HepG2 (cell line): ENCODE results near the gene GPR26. TPM values are rescaled to one million over a fixed set of nuclear protein-coding genes. Genes with fewer than 3 reads are reported as not detected.

Experiments
- ATAC-seq: fragments of 200-7000 bp; cut with Tn5 transposase; 3 replicates; pipeline ENCODE4 v1.9.1; 2020; ENCODE audit warnings: mild to moderate bottlenecking, moderate library complexity
- BruUV-seq: library from RNA; stranded (reverse); fragments of 400-500 nt; replicated peaks from 2 replicates; lab custom pipeline; 2021; lab: Mats Ljungman, UMichigan
- CTCF ChIA-PET: fragments of 300-600 bp; formaldehyde crosslinking; extraction: SDS; loops from one replicate; lab custom pipeline; 2021; ENCODE audit warnings: low total read pairs, inconsistent platforms, low intra/inter-chr PET ratio; lab: Yijun Ruan, JAX
- POLR2A ChIA-PET: fragments of 350-600 bp; sonication (Branson Sonifier 250); formaldehyde crosslinking; loops from one replicate; lab custom pipeline; 2020; ENCODE audit warnings: antibody characterized with exemption, inconsistent platforms; lab: Yijun Ruan, JAX
- DNase-seq: peaks from one replicate; pipeline ENCODE4 v3.0.0-alpha.2; 2015; ENCODE audit warnings: low spot score
- FAIRE-seq: peaks from 3 replicates; lab custom pipeline; 2011; peaks lifted over from hg19 to GRCh38; lab: Jason Lieb, UNC
- H2AFZ ChIP-seq: one replicate; pipeline ENCODE4 v1.6.1; 2011; ENCODE audit warnings: low read length, inconsistent platforms
- H3K27ac ChIP-seq: fragments of 300-600 bp; 3 replicates; pipeline ENCODE4 v1.8.0; 2011; ENCODE audit warnings: mixed run types, mild to moderate bottlenecking, mixed read lengths, low read length, inconsistent platforms; ENCODE audit not compliant: insufficient read depth; ENCODE audit errors: extremely low read length
- H3K27me3 ChIP-seq, 2 experiments: fragments of 200-600 bp in 1 of 2; 2 replicates in 1 of 2; 3 replicates in 1 of 2; pipeline versions ENCODE4 v1.6.0 to v1.8.0; 2011; ENCODE audit warnings: low read length in 2 of 2, mild to moderate bottlenecking in 2 of 2, moderate library complexity in 2 of 2, inconsistent platforms in 1 of 2; ENCODE audit not compliant: insufficient read depth in 2 of 2, control insufficient read depth in 1 of 2
- H3K36me3 ChIP-seq, 2 experiments: fragments of 200-600 bp in 1 of 2; replicated peaks in 1 of 2; 2 replicates in 1 of 2; 3 replicates in 1 of 2; pipeline versions ENCODE4 v1.5.1 to v1.8.0; 2011; ENCODE audit warnings: low read length in 2 of 2, inconsistent platforms in 1 of 2; ENCODE audit not compliant: insufficient read depth in 2 of 2, control insufficient read depth in 1 of 2
- H3K4me1 ChIP-seq: 2 replicates; pipeline ENCODE4 v1.5.1; 2012; ENCODE audit warnings: low read length, inconsistent platforms; ENCODE audit not compliant: insufficient read depth
- H3K4me2 ChIP-seq: 2 replicates; pipeline ENCODE4 v1.6.0; 2011; ENCODE audit warnings: low read depth, low read length, inconsistent platforms
- H3K4me3 ChIP-seq, 3 experiments: fragments of 200-600 bp in 1 of 3; sonication (generic), shearing (Covaris generic) in 1 of 3; replicated peaks in 1 of 3; 2 replicates each; pipeline ENCODE4 v1.5.1; 2011 to 2016; ENCODE audit warnings: low read length in 3 of 3, inconsistent platforms in 2 of 3, low read depth in 2 of 3, mild to moderate bottlenecking in 2 of 3, control low read depth in 1 of 3, mixed read lengths in 1 of 3; ENCODE audit not compliant: insufficient read depth in 1 of 3
- H3K79me2 ChIP-seq: one replicate; pipeline ENCODE4 v1.6.1; 2011; ENCODE audit warnings: low read length, inconsistent platforms; ENCODE audit not compliant: insufficient read depth
- H3K9ac ChIP-seq: 2 replicates; pipeline ENCODE4 v1.6.0; 2011; ENCODE audit warnings: mild to moderate bottlenecking, low read depth, low read length, inconsistent platforms; ENCODE audit not compliant: insufficient read depth
- H3K9me3 ChIP-seq: 2 replicates; pipeline ENCODE4 v1.5.1; 2012; ENCODE audit warnings: mild to moderate bottlenecking, low read length
- H4K20me1 ChIP-seq: 2 replicates; pipeline ENCODE4 v1.6.0; 2011; ENCODE audit warnings: inconsistent platforms, mild to moderate bottlenecking, low read length, moderate library complexity; ENCODE audit not compliant: insufficient read depth
- CHCHD3 ChIP-seq: sonication (generic); formaldehyde crosslinking; IDR thresholded peaks from 2 replicates; pipeline ENCODE4 v1.8.0; 2022; ENCODE audit warnings: mild to moderate bottlenecking, missing genetic modification reagents, moderate library complexity
- CHD4 ChIP-seq: fragments of 200-600 bp; sonication (generic); IDR thresholded peaks from 2 replicates; pipeline ENCODE4 v1.7.0; 2017; ENCODE audit warnings: mild to moderate bottlenecking, low read length, borderline replicate concordance
- IRF9 ChIP-seq: sonication (generic); formaldehyde crosslinking; IDR thresholded peaks from 2 replicates; pipeline ENCODE4 v1.8.0; 2022; ENCODE audit warnings: missing genetic modification reagents, mild to moderate bottlenecking, borderline replicate concordance
- NCOA1 ChIP-seq: sonication (generic); formaldehyde crosslinking; IDR thresholded peaks from 2 replicates; pipeline ENCODE4 v1.9.0; 2021; ENCODE audit warnings: missing genetic modification reagents
- NONO ChIP-seq, 2 experiments: fragments of 450-650 bp in 1 of 2; sonication (generic) in 1 of 2; formaldehyde crosslinking in 1 of 2; IDR thresholded peaks in 1 of 2; conservative IDR thresholded peaks in 1 of 2; 2 replicates each; pipeline versions ENCODE4 v1.6.1 to v1.8.0; 2017 to 2022; ENCODE audit warnings: mild to moderate bottlenecking in 1 of 2, missing genetic modification reagents in 1 of 2, moderate library complexity in 1 of 2
- PAX8 ChIP-seq: sonication (generic); formaldehyde crosslinking; IDR thresholded peaks from 2 replicates; pipeline ENCODE4 v1.8.0; 2022; ENCODE audit warnings: mild to moderate bottlenecking, missing genetic modification reagents, borderline replicate concordance
- PAXIP1 ChIP-seq: sonication (generic); formaldehyde crosslinking; conservative IDR thresholded peaks from 2 replicates; pipeline ENCODE4 v1.4.0; 2020; ENCODE audit warnings: mild to moderate bottlenecking, missing genetic modification reagents, moderate library complexity
- RELA ChIP-seq: sonication (generic); formaldehyde crosslinking; IDR thresholded peaks from 2 replicates; pipeline ENCODE4 v1.4.0; 2020; ENCODE audit warnings: missing genetic modification reagents
- TARDBP ChIP-seq: sonication (generic); formaldehyde crosslinking; IDR thresholded peaks from 2 replicates; pipeline ENCODE4 v1.8.0; 2022; ENCODE audit warnings: mild to moderate bottlenecking, missing genetic modification reagents
- TSC22D2 ChIP-seq: sonication (generic); formaldehyde crosslinking; IDR thresholded peaks from 2 replicates; pipeline ENCODE4 v1.5.1; 2020; ENCODE audit warnings: missing genetic modification reagents, mild to moderate bottlenecking, borderline replicate concordance
- ZNF597 ChIP-seq: sonication (generic); formaldehyde crosslinking; IDR thresholded peaks from 2 replicates; pipeline ENCODE4 v1.5.0; 2020; ENCODE audit warnings: missing genetic modification reagents
- ZNF670 ChIP-seq: sonication (generic); formaldehyde crosslinking; IDR thresholded peaks from 2 replicates; pipeline ENCODE4 v1.8.0; 2022; ENCODE audit warnings: mild to moderate bottlenecking, missing genetic modification reagents, borderline replicate concordance
- ZNF746 ChIP-seq: sonication (generic); formaldehyde crosslinking; IDR thresholded peaks from 2 replicates; pipeline ENCODE4 v1.8.0; 2022; ENCODE audit warnings: mild to moderate bottlenecking, missing genetic modification reagents
- WGBS: methylation state at CpG from one replicate; pipeline ENCODE4 v1.1.6; 2017; ENCODE audit warnings: low lambda C conversion rate; 5-methylcytosine and 5-hydroxymethylcytosine counted together
- in situ Hi-C: cut with HindIII; loops from 2 replicates; pipeline ENCODE4 v1.10.0; 2017; ENCODE audit warnings: low pct_unique_long_range_greater_than_20kb; ENCODE audit not compliant: extremely low pct_ligation_motif_present
- intact Hi-C: fragments of 100-400 bp; cut with micrococcal nuclease; formaldehyde crosslinking; loops from one replicate; pipeline ENCODE4 v1.10.0; 2022; ENCODE audit not compliant: unreplicated experiment
- polyA plus RNA-seq, 8 experiments: library from polyadenylated mRNA; depleted of rRNA in 3 of 8; stranded (reverse) in 7 of 8; unstranded in 1 of 8; fragments of >200 nt; fragmentation: Illumina TruSeq in 4 of 8; extraction: Trizol in 4 of 8; gene quantifications; 2 replicates each; pipeline versions ENCODE4 v1.2.1 to v1.2.3, GENCODE V29; 2011 to 2016; ENCODE audit warnings: low read depth in 4 of 8, missing spikeins in 1 of 8, mixed read lengths in 1 of 8; ENCODE audit not compliant: insufficient read depth in 1 of 8
- total RNA-seq, 5 experiments: library from RNA; depleted of rRNA; stranded (reverse); fragments of >200 nt; fragmentation: Illumina TruSeq; extraction: Trizol; gene quantifications; 2 replicates each; pipeline ENCODE4 v1.2.3, GENCODE V29; 2016; ENCODE audit warnings: low read depth in 1 of 5

The GPR26 gene
- total and polyA plus RNA-seq, 2 of the 13 experiments (the other 11 are each of a cell fraction or from before 2014, with no cell fraction given): not detected

- CTCF ChIA-PET: no interaction called here
- WGBS: 4% methylated on average over 3 of the region's 3 CpGs
- ATAC-seq: no peak
- Histone ChIP-seq H3K27ac (no peak overlapping the region), H3K9me3 (no peaks in the 10 kb centered on the region), H3K36me3 (no peaks in the 10 kb centered on the region), H3K9ac (no peak overlapping the region), H3K4me3 (no peak overlapping the region), H3K27me3 (peaks cover 0 to 8% of the 10 kb centered on the region in 2 experiments; a peak in 1 of 5 replicates), H3K79me2 (no peaks in the 10 kb centered on the region), H3K4me1 (no peaks in the 10 kb centered on the region), H3K4me2 (no peak overlapping the region), H2AFZ (no peak overlapping the region), H4K20me1 (no peaks in the 10 kb centered on the region)
- no peak for DNase-seq
- no peak for TF ChIP-seq IRF9 (CRISPR knock-in tag)
- TF ChIP-seq TSC22D2 (CRISPR knock-in tag): no peak
- TF ChIP-seq CHD4: no peak
- TF ChIP-seq TARDBP: no peak
- no peak for TF ChIP-seq ZNF746 (CRISPR knock-in tag)
- TF ChIP-seq RELA (CRISPR knock-in tag): no peak
- BruUV-seq: no TSS peak
- POLR2A ChIA-PET: no interaction called here
- intact Hi-C loops (no loop called here), in situ Hi-C loops (no loop called here)
- no peak for FAIRE-seq
Measured at GRCh38 chr10:123726381-123726780, 60.2 kb downstream of the GPR26 start.

- Histone ChIP-seq H3K4me3 (no peak overlapping the region), H3K4me2 (no peak overlapping the region), H3K27ac (no peak overlapping the region), H3K4me1 (no peaks in the 10 kb centered on the region), H3K36me3 (no peaks in the 10 kb centered on the region), H3K9ac (no peak overlapping the region), H4K20me1 (no peaks in the 10 kb centered on the region), H3K79me2 (no peaks in the 10 kb centered on the region), H2AFZ (no peak overlapping the region), H3K27me3 (peaks cover 0 to 8% of the 10 kb centered on the region in 2 experiments; a peak in 1 of 5 replicates), H3K9me3 (no peaks in the 10 kb centered on the region)
- whole genome bisulfite sequencing: 0% methylated on average over 1 of the region's 2 CpGs
- no TSS peak for BruUV-seq
- FAIRE-seq (no peak), ATAC-seq (no peak), DNase-seq (no peak)
- in situ Hi-C loops: no loop called here
- ChIA-PET POLR2A (no interaction called here), CTCF (no interaction called here)
- intact Hi-C loops: no loop called here
- TF ChIP-seq CHCHD3: no peak
- no peak for TF ChIP-seq ZNF670 (CRISPR knock-in tag)
- TF ChIP-seq NONO (IDR thresholded peaks at IDR 0.05): no peak
- no peak for TF ChIP-seq NONO (CRISPR knock-in tag; conservative IDR thresholded peaks at IDR 0.05)
- no peak for TF ChIP-seq ZNF597 (CRISPR knock-in tag)
- TF ChIP-seq PAX8: no peak
- TF ChIP-seq PAXIP1 (CRISPR knock-in tag): no peak
- no peak for TF ChIP-seq NCOA1 (CRISPR knock-in tag)
Measured at GRCh38 chr10:123726836-123727235, 60.7 kb downstream of the GPR26 start.
